NCI-H2196 treated with DMSO at 0.1 percent for 48 hours (cell line): ENCODE data around the gene DDAH1.
"Not testable (repeated sequence)": the region's sequence is repeated elsewhere in the genome, so short reads cannot be mapped to it uniquely, and the experiment has no call there.

ENCODE experiments used
- DNase-seq: peaks from one replicate; lab custom pipeline; 2025; ENCODE audit not compliant: unreplicated experiment; lab: John Stamatoyannopoulos, UW

Gene DDAH1

DNA sequence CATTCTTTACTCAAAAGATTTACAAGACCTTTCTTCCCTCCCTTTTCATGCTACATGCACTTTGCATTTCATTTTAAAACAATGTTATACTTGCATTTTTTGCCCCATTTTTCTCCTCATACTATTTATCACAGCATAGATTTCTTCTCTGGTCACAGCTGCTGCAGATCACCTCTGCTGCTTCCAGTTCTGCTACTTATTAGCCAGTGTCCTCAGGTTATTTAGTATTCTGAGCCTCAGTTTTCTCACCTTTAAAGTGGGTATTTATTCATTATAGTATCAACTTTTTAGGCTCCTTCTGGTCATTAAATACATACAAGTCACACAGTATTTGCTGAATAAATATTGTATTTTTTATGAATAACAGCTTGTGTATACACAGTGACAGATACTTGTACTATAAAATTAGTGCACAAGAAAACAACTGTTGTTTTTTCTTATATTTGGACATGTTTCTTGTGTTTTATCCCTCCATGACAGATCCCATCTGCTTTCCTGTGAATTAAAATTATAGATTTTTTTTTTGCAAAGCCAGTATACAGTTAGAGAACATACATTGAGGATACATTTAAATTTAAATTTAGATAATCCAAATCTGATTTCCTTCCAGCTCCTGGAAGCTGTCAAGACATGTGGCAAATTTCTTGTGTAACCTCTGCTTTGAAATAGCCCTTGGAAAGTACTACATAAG is 103.2 kb downstream of the DDAH1 start:
- no peak for DNase-seq

DNA sequence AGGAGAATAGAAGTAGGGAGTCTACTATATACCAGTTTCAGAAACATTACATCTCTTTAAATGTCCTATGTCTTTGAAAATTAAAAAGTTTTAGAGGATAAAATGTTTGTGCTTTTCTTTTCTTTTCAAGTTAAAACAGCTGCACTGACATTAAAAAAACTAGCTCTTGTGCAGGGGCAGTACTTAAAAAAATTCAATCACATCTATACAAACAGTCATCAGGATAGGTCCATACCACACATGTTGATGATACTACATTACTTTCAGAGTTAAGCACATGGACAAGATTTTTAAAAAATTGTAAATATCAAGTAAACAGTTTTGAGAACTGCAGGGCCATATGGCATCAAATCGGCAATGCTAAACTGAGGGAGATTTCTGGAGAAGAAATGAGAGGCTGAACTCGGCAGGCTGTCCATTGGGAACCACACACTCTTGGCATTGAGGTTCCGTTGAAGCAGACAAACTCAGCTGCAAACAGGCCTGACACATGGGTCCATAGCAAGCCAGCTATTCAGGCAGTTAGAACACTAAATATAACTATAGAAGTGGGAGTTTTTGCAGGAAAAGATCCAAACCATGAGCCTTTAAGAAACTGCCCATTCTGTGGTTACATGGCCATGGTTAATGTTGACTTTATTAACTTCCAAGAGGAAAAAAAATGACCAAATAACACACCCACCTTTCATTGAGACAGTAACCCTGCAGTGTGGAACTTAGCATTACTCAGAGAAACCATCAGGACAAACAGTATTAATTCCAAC is 104.0 kb downstream of the DDAH1 start:
- no peak for DNase-seq

GRCh38 chr1:85359874-85360721 is 104.9 kb downstream of the DDAH1 start:
- no peak for DNase-seq

- DNase-seq, result no peak
Measured at GRCh38 chr1:85358702-85359438, 106.1 kb downstream of the DDAH1 start.

DNA sequence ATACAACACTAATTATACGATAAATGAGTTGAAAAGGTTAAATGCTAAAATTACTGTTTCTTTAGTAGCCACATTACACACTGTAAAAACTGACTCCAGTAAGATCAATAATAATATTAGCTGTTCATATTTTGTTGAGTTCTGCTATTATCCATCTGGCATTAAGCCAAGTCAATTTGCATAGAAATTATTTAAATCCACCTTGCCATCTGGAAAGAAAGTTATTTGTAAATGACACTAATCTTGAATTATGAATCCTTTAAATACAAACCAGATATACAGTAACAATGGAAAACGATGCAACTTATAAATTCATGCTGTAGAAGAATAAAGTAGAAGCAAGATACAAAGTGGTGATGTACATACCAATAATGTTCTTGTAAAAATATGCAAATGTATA is 107.1 kb downstream of the DDAH1 start:
- DNase-seq, result no peak

DNA sequence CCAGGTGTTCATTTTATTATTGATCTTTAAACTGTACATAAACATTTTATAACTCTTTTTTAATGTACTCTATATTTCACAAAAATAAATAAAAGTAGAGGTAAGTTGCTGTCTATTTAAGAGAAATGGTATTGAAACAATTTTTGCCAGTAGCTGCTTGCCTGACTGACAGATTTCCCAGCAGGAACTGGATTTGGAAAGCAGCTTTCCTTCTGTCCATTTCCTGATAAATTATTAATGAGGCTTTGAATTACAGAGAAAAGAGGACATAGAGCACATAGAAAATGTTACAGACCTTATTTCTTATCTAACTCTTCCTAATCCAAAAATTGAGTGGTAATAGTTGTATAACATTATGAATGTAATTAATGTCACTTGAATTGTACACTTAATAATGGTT is 108.8 kb downstream of the DDAH1 start:
- no peak for DNase-seq

- no peak for DNase-seq
Measured at GRCh38 chr1:85352055-85352454, 112.9 kb downstream of the DDAH1 start.

DNA sequence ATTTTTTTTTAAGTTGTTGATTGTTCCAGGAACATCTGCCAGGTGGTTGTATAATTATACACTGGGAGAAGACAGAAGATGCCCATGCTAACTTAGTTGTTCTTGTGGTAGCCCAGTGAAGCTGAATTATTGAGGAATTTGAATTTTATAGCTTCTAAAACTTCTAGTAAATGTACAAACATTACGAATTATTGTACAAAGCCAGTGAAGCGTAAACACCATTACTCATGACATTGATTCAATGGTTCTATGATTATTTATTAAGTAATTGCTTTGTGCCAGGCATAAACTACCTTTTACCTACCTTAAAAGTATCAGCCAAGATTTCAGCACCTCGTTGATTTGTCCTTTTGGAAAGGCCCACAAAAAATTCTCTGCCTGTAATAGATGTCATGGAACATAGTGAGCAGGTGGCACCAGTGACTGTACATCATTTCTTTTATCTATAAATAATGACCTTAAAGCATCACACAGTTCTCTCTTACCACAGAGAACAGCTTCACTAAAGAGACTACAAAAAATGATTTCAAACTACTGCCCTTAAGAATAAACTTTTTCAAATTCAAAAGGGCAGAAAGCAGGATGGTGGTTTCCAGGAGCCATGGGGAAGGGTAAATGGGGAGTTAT is 113.6 kb downstream of the DDAH1 start:
- no peak for DNase-seq

DNA sequence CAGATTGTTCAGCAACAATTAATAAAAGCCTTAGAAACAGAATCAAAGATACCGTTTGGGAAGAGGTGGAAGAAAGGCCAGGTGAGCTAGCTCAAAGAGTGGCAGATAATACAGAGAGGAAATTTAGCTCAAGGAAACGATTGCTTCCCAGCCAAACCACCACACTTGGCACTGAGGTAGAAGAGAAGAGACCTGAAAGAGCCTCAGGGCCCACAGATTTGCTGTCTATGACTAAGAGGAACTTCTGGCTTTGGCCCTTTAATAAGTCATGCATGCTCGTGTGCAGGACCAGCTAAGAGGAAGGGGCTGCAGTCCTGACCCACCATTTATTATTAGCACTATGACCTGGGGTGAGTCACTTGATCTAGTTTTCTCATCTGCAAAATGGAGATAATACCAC is 115.7 kb downstream of the DDAH1 start:
- DNase-seq, result no peak

DNA sequence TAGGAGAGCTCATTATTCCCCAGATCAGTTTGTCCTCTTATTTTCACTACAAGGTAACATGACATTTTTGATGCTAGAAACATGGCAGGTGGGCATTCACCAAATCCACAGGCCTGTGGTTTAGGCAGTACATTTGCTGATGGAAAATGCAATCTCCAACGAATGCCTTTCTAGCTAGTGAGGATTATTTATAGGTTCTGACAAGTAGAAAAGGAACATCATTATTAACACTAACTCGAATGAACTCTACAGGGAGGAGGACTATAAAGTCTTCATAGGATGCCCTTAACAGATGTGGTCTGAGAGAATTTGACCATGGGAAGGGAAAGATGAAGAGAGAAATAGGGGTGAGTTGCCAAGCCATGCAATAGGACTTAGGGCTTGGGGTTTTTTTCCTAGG is 117.1 kb downstream of the DDAH1 start:
- DNase-seq, result no peak

DNA sequence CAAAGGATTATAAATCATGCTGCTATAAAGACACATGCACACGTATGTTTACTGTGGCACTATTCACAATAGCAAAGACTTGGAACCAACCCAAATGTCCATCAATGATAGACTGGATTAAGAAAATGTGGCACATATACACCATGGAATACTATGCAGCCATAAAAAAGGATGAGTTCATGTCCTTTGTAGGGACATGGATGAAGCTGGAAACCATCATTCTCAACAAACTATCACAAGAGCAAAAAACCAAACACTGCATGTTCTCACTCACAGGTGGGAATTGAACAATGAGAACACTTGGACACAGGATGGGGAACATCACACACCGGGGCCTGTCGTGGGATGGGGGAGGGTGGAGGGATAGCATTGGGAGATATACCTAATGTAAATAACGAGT is 117.7 kb downstream of the DDAH1 start:
- DNase-seq, result not testable (repeated sequence)

GRCh38 chr1:85344256-85344694 is 120.7 kb downstream of the DDAH1 start:
- DNase-seq, result peak; percentile 1

DNA sequence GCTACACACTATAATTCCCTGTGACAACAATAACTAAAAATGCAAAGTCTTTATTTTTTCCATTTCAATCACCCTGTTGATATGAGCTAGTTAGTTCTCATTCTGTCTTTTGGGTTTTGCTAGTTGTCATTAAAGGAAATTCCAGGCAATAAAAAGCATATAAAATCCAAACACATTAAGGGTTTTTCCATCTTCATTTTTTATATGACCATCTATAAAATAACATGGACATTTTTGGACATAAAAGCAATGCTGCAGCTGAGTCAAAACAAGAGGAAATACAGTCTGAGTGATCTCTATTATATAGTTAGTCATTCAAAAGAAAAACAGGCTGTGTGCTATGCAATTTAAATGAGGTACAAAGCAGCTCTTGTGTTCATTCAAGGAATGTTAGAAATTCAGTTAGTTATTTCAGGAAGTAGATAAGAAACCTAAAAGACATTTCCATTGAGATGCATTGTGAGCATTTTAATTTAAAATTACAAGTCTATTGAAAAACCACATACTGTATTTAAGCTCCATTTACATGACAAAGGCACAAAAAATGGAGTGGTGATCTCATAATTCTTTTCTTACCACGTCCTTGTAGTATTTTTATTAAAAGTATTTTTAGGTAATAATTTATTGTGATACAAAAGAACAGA is 121.2 kb downstream of the DDAH1 start:
- no peak for DNase-seq

GRCh38 chr1:85343213-85343611 is 121.7 kb downstream of the DDAH1 start:
- DNase-seq, result no peak

DNA sequence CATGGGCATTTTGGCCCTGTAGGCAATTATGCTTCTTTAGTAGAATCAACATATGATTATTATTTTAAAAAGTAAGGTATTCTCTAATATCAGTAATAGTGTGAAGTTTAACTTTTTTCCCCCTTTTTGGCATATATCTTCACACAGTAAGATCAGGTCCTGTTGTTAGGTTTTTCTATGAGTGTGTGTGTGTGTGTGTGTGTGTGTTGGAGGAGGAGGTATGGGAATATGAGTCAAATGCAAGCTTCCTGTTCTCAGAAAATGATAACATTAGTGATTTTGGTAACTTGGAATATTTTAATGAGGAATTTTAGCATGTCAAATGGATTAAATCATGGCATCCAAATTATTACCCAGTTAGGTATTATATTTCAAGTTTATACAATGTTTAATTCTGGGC is 122.8 kb downstream of the DDAH1 start:
- DNase-seq, result no peak

- no peak for DNase-seq
Measured at GRCh38 chr1:85340427-85340826, 124.5 kb downstream of the DDAH1 start.

- DNase-seq, result no peak
Measured at GRCh38 chr1:85339656-85340399, 125.1 kb downstream of the DDAH1 start.

DNA sequence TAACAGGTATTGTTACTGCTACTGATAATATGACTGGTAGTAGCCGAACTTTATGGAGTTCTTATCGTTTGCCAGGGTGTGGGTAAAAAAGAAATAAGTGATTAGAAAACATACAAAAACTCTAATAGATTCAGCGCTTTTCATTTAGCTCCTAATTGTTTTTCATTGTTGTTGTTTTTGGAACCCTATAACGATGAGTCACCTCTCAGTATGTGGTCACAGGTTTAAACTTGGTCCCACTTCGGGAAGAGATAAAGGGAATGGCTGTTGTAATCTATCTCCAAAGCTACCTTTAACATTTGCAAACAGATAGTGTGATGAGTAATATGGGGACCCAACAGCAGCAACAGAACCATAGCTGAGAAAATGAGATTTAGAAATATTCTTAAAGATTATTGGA is 125.9 kb downstream of the DDAH1 start:
- DNase-seq, result no peak

DNA sequence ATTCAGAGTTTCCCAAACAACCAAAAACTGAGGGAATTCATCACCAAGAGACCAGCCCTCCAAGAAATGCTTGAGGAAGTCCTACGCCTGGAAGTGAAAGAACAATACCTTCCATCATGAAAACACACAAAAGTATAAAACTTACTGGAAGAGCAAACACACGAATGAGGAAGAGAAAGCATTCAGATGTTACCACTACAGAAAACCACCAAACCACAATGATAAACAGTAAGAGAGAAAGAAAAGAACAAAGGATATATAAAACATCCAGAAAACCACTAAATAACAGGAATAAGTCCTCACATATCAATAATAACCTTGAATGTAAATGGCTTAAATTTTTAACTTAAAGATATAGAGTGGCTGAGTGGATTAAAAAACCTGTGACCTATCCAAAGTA is 130.0 kb downstream of the DDAH1 start:
- no peak for DNase-seq
